T-helper 17 cell (primary cell): ENCODE data around the gene BGN. TPM values are rescaled to one million over a fixed set of nuclear protein-coding genes. Genes with fewer than 3 reads are reported as not detected.

ENCODE experiments used
- ATAC-seq: fragments of 150-1000 bp; cut with Tn5 transposase; 2 replicates; pipeline ENCODE4 v1.10.0; 2021; ENCODE audit warnings: mild to moderate bottlenecking, moderate library complexity
- DNase-seq, 3 donors: peaks; one replicate each; pipeline versions ENCODE4 v3.0.0 to v3.0.0-alpha.2; 2020 to 2021
- H3K9me3 ChIP-seq: one replicate; pipeline ENCODE4 v1.7.0; 2013; ENCODE audit warnings: low read length, mild to moderate bottlenecking; ENCODE audit not compliant: control insufficient read depth, poor library complexity, severe bottlenecking
- H3K27ac Mint-ChIP-seq: one replicate; pipeline ENCODE4 v1.8.0; 2022; ENCODE audit warnings: mild to moderate bottlenecking, moderate library complexity, mixed read lengths
- H3K27me3 Mint-ChIP-seq: one replicate; pipeline ENCODE4 v1.8.0; 2022; ENCODE audit warnings: mixed read lengths
- H3K36me3 Mint-ChIP-seq: one replicate; pipeline ENCODE4 v1.8.0; 2022; ENCODE audit warnings: low read depth, mixed read lengths
- H3K4me1 Mint-ChIP-seq: one replicate; pipeline ENCODE4 v1.8.0; 2022; ENCODE audit warnings: mild to moderate bottlenecking, mixed read lengths
- H3K4me3 Mint-ChIP-seq: one replicate; pipeline ENCODE4 v1.8.0; 2022; ENCODE audit warnings: mild to moderate bottlenecking, moderate library complexity, mixed read lengths
- total RNA-seq, 4 donors: library from RNA in 2 of 4; stranded (reverse) in 2 of 4; gene quantifications; one replicate each; pipeline ENCODE4 v1.2.3 and lab custom pipeline; 2022 to 2026

Gene BGN
- total RNA-seq, 2 donors from 2014 or later: not detected

DNA sequence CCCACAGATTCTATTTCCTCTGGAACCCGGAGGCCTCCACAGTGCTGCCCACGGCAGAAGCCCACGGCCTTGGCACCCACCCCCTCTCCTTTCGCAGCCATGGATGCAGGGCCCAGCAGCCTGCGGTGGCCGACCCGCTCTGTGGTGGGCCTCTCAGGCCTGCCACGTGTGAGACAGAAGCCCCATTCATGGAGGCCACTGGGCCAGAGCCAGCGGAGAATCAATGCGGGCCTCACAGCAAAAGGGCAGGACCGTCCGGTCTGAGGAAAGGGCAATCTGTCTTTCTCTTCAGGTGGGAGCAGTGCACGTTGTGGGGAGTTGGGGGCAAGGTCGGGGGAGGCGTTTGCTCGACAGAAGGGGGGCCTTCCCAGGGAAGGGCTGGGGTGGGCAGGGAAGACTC lies 16.0 kb upstream of the BGN start:
- no peak overlapping the region for H3K4me3 Mint-ChIP-seq
- H3K36me3 Mint-ChIP-seq: no peaks in the 10 kb centered on the region
- no peak for DNase-seq
- no peaks in the 10 kb centered on the region for H3K4me1 Mint-ChIP-seq
- ATAC-seq: no peak
- no peak overlapping the region for H3K27ac Mint-ChIP-seq
- no peaks in the 10 kb centered on the region for H3K27me3 Mint-ChIP-seq
- no peaks in the 10 kb centered on the region for H3K9me3 ChIP-seq

DNA sequence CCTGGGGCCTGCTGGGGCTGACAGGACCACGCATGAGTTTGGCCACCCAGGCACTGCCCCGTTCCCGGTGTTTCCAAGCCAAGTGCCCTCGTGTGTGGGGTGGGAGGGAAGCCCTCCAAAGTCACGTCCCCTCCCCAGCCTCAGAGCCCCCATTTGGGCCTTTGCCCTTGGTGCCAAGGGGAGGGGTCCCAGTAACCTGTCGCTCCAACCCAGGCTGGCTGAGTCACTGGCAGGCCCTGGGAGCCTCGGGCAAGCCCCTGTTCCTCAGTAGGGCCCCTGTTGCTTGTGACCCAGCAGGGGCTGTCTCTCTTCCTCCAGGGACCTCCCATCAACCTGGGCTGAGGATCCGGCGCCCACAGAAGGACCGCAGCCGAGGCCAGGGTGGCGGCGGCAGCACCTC lies 13.7 kb upstream of the BGN start:
- Mint-ChIP-seq H3K27ac (no peak overlapping the region), H3K4me3 (no peak overlapping the region), H3K27me3 (no peaks in the 10 kb centered on the region), H3K36me3 (no peaks in the 10 kb centered on the region), H3K4me1 (no peaks in the 10 kb centered on the region)
- H3K9me3 ChIP-seq: no peaks in the 10 kb centered on the region
- DNase-seq (no peak), ATAC-seq (no peak)

DNA sequence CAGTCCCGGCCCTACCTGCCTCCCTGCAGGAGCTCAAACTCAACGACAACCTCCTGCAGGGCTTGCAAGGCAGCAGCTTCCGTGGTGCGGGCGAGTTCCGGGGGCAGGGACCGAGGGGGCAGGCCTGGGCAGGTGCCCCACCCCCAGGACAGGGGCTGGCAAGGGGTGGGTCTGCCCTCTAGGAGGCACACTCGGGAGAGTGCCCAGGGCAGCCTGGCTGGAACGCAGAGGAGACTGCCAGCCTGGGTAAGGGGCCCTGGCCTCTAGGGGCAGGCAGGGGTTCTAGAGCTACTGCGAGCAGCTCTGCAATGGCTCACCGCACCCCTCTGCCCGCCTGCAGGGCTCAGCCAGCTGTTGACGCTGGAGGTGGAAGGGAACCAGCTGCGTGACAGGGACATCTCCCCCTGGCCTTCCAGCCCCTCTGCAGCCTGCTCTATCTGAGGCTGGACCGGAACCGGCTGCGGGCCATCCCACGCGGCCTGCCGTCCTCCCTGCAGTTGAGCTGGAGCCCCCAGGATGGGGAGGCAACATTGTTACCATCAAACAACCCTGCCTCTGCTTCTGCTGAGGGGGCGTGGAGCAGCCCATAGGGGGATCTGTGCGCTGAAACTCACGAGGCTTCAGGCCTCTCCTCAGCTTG lies 12.3 kb upstream of the BGN start:
- Mint-ChIP-seq H3K4me3 (no peak overlapping the region), H3K27me3 (no peaks in the 10 kb centered on the region)
- ATAC-seq: no peak

DNA sequence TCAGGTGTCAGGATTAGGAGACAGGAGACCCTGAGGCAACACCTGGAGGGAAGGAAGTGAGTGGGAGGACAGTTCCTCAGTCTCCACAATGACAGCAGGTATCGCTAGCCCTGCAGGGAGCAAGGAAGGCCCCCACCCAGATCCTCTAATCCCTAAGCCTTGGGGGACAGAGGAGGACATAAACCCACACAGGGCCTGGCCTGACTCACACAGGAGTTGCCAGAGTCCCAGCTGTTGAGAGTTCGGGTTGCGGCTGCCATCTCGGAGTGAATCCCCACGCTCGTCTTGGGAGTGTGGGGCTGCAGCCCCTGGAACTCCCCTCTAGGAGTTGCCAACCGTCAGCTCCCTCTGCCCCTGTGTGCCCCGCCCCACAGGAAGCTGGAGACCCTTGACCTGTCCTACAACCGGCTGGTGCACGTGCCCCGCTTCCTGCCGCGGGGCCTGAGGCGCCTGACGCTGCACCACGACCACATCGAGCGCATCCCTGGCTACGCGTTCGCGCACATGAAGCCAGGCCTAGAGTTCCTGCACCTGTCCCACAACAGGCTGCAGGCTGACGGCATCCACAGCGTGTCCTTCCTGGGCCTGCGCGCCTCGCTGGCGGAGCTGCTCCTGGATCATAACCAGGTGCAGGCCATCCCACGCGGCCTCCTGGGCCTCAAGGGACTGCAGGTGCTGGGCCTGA lies 9.2 kb upstream of the BGN start:
- Mint-ChIP-seq H3K27ac (no peak overlapping the region), H3K4me1 (no peaks in the 10 kb centered on the region), H3K27me3 (no peaks in the 10 kb centered on the region), H3K36me3 (no peaks in the 10 kb centered on the region), H3K4me3 (no peak overlapping the region)
- DNase-seq: no peak
- ATAC-seq: no peak
- no peaks in the 10 kb centered on the region for H3K9me3 ChIP-seq

More for the DNA sequence above, 12.3 kb upstream of the BGN start:
- H3K9me3 ChIP-seq: no peaks in the 10 kb centered on the region
- no peaks in the 10 kb centered on the region for H3K4me1 Mint-ChIP-seq
- H3K27ac Mint-ChIP-seq: no peak overlapping the region
- DNase-seq: no peak
- H3K36me3 Mint-ChIP-seq: no peaks in the 10 kb centered on the region

DNA sequence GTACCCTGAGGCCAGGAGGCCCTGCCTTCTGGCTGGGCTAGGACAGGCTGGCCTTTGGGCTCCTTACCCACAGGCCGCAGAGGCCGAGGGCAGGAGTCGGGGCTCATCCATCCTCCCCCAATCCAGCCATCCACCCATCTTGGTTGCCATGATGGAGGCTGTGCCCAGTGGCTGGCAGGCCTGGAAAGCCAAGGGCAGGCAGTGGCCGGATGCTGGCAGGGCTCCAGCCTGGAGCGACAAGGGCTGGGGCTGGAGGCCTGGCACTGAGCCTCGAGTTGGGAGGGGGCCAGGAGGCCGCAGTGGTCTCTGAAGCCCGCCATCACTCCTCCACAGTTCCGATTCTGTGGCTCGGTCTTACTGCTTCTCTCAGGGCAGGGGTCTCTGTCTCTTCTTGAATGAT lies 8.6 kb upstream of the BGN start:
- ATAC-seq: no peak
- H3K4me1 Mint-ChIP-seq: no peaks in the 10 kb centered on the region
- H3K27ac Mint-ChIP-seq: no peak overlapping the region
- no peak for DNase-seq
- H3K27me3 Mint-ChIP-seq: no peaks in the 10 kb centered on the region
- H3K9me3 ChIP-seq: no peaks in the 10 kb centered on the region
- no peak overlapping the region for H3K4me3 Mint-ChIP-seq
- H3K36me3 Mint-ChIP-seq: no peaks in the 10 kb centered on the region

DNA sequence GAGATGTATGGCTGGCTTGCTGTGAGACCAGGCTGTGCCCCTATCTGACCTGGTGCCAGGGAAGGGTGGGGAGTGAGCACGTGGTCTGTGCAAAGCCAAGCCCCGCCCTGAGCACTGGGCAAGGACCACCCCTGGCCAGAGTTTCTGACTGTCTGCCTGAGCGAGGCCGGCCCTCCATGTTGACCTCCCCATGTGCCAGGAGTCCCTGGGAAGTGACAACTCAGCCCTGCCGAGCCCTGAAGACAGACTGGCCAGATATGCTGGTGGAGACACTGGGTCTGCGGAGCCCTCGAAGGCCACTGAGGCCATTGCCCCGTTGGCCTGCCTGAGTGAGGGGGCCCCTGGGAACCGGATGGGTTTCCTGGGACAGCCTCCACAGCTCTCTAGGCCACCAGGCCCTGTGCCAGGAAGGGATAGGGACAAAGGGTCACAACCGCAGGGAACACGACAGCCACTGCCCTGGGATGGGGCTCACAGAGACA lies 7.1 kb upstream of the BGN start:
- H3K27me3 Mint-ChIP-seq: no peaks in the 10 kb centered on the region
- no peak for ATAC-seq
- DNase-seq: no peak
- no peaks in the 10 kb centered on the region for H3K4me1 Mint-ChIP-seq
- H3K27ac Mint-ChIP-seq: no peak overlapping the region
- no peak overlapping the region for H3K4me3 Mint-ChIP-seq
- H3K9me3 ChIP-seq: no peaks in the 10 kb centered on the region
- H3K36me3 Mint-ChIP-seq: no peaks in the 10 kb centered on the region

DNA sequence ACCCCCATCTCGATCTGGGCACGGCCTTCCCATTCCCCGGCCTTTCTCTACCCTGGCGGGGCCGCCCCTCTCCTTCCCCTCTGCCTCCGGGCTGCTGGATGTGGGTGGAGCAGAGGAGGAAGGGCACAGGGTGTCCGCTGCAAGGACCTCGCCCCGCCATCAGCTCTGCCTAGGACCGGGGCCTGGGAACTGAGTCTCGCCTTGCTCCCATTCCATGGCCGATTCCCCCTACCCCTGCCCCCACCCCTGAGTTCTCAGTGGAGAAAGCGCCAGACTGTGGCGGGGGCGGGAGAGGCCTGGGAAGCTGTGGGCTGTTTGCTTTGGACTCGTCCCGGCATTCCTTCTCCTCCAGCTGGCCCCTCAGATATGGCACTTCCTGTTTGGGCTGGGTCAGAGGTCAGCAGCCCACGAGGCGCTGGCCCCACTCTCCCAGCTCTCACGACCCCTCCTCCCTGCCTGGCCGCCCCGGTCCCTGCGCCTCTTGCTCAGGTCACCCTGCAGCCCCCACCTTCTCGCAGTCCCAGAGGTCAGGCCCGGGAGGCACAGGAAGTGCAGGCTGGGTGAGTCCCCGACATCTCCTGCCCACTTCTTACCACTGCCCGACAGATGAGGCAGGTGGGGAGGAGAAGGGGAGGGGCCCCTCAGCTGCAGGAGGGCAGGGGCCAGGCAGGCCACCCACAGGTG lies 6.4 kb upstream of the BGN start:
- Mint-ChIP-seq H3K27ac (no peak overlapping the region), H3K27me3 (no peaks in the 10 kb centered on the region), H3K36me3 (no peaks in the 10 kb centered on the region), H3K4me3 (no peak overlapping the region), H3K4me1 (no peaks in the 10 kb centered on the region)
- ATAC-seq (no peak), DNase-seq (no peak)
- no peaks in the 10 kb centered on the region for H3K9me3 ChIP-seq

DNA sequence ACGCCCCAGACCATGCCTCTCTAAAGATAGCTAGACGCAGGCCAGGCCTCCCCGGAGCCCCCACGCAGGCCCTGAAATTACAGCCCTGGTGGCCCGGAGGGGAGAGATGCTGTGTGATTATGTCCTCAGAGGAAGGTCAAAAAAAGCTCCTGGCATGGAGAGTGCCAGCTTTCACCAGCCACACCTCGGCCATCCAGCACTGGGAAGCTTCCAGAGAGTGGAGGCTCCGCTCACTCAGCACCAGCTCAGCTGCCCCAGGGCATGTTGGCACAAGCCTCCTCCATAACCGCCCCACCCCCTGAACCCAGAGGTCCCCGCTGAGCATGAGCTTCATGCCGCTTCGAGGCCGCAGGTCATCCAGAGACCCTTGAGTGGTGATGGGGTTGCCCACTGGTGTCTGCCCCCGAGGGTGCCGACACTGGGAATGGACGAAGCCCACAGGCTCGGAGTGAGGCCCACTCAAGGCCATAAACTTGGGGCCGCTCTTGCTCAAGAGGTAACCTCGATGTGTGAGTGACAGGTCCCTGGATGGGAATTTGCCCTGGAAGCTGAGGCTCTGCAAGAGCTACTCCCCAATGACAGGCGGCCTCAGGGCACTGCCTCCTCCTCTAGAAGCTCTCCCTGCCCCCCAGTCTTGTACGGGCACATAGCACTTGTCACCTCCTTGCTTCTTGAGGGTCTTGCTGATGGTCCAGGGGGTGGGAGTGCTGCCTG lies 4.4 kb upstream of the BGN start:
- DNase-seq (no peak), ATAC-seq (no peak)
- Mint-ChIP-seq H3K36me3 (no peaks in the 10 kb centered on the region), H3K4me1 (no peaks in the 10 kb centered on the region), H3K27ac (no peak overlapping the region), H3K4me3 (no peak overlapping the region), H3K27me3 (no peaks in the 10 kb centered on the region)
- H3K9me3 ChIP-seq: no peaks in the 10 kb centered on the region

DNA sequence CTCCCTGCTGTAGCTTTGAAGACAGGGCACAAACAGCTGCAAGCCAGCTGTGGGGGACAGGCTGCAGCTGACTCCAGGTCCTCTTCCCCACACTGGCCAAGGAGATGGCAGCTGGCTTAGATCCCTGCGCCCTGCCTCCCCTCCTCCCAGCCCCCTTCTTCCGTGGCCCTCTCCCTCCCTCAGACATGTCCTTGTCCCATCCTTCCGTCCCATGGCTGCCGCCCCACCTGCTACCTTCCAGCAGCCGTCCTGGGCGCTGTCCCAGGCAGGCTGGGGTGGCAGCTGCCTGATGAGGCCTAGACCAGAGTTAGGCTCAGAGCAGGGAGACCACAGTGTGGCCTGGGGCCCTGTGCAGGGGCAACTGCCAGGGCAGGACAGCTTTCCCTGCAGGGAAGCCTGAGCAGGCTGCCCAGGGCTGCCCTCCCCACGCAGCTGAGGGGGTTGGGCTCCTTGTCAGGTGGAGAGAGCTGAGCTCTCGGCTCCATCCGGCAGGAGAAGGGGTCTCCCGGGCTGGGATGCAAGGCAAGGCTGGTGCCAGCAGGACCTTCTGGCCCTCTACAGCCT lies 3.3 kb upstream of the BGN start:
- H3K4me1 Mint-ChIP-seq: no peaks in the 10 kb centered on the region
- H3K4me3 Mint-ChIP-seq: no peak overlapping the region
- no peak overlapping the region for H3K27ac Mint-ChIP-seq
- H3K27me3 Mint-ChIP-seq: no peaks in the 10 kb centered on the region
- no peaks in the 10 kb centered on the region for H3K9me3 ChIP-seq
- ATAC-seq (no peak), DNase-seq (no peak)
- no peaks in the 10 kb centered on the region for H3K36me3 Mint-ChIP-seq

DNA sequence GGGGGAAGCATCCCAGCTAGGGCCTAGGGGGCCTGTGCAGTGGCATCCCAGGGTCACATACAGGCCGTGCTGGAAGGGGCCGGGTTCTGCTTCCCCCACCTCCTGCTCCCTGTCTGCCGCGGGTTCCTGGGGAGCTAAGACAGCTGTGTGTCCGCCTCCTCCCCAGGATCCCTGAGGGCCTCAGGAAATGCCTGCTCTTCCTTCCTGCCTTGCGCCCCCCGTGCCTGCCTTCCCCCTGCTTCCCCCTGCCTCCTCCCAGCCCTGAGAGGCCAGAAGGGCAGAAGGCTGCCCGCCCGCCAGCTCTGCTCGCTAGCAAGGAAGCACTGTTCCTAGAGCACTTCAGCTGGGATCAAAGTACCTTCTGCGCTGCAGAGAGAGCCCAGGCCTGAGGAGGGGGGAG lies 2.9 kb upstream of the BGN start:
- Mint-ChIP-seq H3K4me1 (no peaks in the 10 kb centered on the region), H3K27ac (no peak overlapping the region), H3K4me3 (no peak overlapping the region), H3K27me3 (no peaks in the 10 kb centered on the region), H3K36me3 (no peaks in the 10 kb centered on the region)
- no peaks in the 10 kb centered on the region for H3K9me3 ChIP-seq
- ATAC-seq (no peak), DNase-seq (no peak)

DNA sequence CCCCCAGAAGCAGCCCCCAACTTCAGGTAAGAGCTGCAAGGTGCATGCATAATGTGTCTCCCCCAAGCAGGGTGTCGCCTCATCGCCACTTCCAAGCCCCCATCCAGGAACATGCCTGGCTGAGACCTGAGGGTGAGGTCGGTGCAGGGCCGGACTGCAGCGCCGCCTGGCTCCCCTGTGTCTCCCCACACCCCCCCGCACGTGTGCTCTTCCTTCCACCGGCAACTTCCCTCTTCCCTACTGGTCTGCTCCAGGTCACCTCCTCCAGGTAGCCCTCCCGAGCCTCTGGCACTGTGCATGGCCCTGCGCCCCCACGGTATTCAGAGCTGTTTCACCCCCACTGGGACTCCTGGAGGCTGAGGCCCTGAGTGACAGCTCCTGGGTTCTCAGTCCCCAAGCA lies 2.2 kb upstream of the BGN start:
- no peak overlapping the region for H3K4me3 Mint-ChIP-seq
- no peaks in the 10 kb centered on the region for H3K4me1 Mint-ChIP-seq
- DNase-seq: no peak
- peak overlapping the region; percentile 68 for H3K27ac Mint-ChIP-seq
- no peaks in the 10 kb centered on the region for H3K27me3 Mint-ChIP-seq
- ATAC-seq: no peak
- no peaks in the 10 kb centered on the region for H3K9me3 ChIP-seq
- no peaks in the 10 kb centered on the region for H3K36me3 Mint-ChIP-seq

DNA sequence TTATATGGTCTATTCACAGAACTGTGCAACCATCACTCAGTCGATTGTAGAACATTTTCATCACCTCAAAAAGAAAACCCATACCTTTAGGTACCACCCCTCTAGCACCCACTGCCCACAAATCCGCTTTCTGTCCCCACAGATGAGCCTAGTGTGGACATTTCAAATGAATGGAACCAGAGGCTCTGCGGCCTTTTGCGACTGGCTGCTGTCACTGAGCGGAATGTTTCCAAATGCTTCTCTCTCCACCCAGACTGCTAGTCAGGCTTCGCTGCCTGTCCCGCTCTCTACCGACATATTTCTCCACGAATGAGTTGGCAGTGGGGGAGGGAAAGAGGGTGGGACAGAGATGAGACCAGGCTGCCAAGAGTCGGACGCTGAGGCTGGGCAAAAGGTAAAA lies 1.7 kb upstream of the BGN start:
- no peaks in the 10 kb centered on the region for H3K9me3 ChIP-seq
- ATAC-seq (no peak), DNase-seq (no peak)
- Mint-ChIP-seq H3K27ac (peak overlapping the region; percentile 68), H3K27me3 (no peaks in the 10 kb centered on the region), H3K36me3 (no peaks in the 10 kb centered on the region), H3K4me3 (no peak overlapping the region), H3K4me1 (no peaks in the 10 kb centered on the region)

DNA sequence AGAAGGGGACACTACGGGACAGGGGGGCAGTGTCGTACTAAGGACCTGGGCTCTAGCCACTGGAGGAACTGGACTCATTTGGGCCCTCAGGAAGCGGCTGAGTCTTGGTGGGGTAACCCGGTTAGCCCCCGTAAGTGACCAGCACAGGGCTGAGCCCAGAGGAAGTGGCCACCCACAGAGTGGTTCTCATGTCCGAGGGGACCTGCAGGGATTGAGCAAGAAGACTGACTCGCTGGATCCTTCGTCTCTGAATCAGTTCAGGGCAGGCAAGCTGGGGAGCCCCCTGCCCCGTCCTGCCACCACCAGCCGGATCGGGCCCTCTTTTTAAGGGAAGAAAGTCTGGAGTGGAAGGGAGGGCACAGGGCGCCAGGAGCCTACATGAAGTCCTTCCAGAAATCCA lies 719 bp upstream of the BGN start:
- H3K9me3 ChIP-seq: no peaks in the 10 kb centered on the region
- Mint-ChIP-seq H3K4me3 (no peak overlapping the region), H3K27ac (no peak overlapping the region), H3K36me3 (no peaks in the 10 kb centered on the region), H3K27me3 (no peaks in the 10 kb centered on the region), H3K4me1 (no peaks in the 10 kb centered on the region)
- no peak for ATAC-seq
- DNase-seq: no peak
